ENCODE results near the gene RAB39B. TPM values are rescaled to one million over a fixed set of nuclear protein-coding genes. Genes with fewer than 3 reads are reported as not detected.
A peak's percentile ranks its signal among the peaks of the same experiment; 100 is the strongest.

Gene RAB39B
- total RNA-seq, 2 experiments from 2014 or later = 5.6 to 5.7 TPM

DNA sequence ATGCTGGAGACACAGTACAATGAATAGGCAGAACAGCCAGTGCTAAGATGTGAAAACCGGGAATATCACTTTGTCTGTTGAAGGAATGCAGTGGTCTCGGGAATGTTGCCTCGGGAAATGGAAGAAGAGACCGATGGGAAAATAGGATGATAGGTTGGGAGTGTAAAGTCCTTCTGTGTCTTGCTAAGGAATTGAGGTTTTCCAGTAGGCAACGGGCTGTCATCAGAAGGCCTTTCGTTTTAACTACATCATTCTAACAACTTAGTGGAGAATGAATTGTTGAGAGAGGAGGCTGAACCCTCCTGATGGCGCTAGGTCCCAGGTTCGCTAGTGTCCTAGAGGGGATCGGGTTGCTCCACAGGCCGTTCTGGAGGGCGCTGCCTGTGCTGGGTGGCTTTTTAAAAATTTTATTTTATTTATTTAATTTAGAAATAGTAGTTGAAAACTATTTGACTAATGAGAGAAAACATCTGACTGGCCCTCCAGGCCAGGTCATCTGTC lies 47.3 kb downstream of the RAB39B start:
- Histone ChIP-seq H3K9me3 (ENCODE audit: control insufficient read depth in 1 of 2, insufficient read depth in 1 of 2, low read length in 2 of 2) (no peaks in the 10 kb centered on the region), H3K4me1 (ENCODE audit: insufficient read depth, low read length) (peaks cover 17% of the 10 kb centered on the region), H3K4me3 (ENCODE audit: low read length) (peak overlapping the region; percentile 92), H3K36me3 (ENCODE audit: insufficient read depth, low read length) (peaks cover 13% of the 10 kb centered on the region), H3K27ac (ENCODE audit: low read depth in 1 of 2, low read length in 2 of 2) (peak overlapping the region in 1 of 2 donors; percentile 75), H3K27me3 (ENCODE audit: control insufficient read depth in 1 of 2, insufficient read depth in 2 of 2, low read length in 2 of 2) (no peaks in the 10 kb centered on the region)
- DNase-seq (peak in 1 of 14 experiments; percentile 4), ATAC-seq (ENCODE audit: poor library complexity) (no peak)
- peak overlapping the region; percentile 96 for H3K27ac Mint-ChIP-seq
- intact Hi-C loops (cut with DNase I, micrococcal nuclease) = loop anchor here (1.0 to 10.0 kb wide), 6 partner anchors 28 to 235 kb away; partner anchors contain the start of gene RAB39B (in 2 of the 2)
- peak overlapping the region; percentile 99 for H3K4me3 Mint-ChIP-seq
- H3K36me3 Mint-ChIP-seq (ENCODE audit: low read depth) = peaks cover 15% of the 10 kb centered on the region
- H3K4me1 Mint-ChIP-seq (ENCODE audit: low read depth) = peaks cover 35% of the 10 kb centered on the region
- TF ChIP-seq, protein P1, sequence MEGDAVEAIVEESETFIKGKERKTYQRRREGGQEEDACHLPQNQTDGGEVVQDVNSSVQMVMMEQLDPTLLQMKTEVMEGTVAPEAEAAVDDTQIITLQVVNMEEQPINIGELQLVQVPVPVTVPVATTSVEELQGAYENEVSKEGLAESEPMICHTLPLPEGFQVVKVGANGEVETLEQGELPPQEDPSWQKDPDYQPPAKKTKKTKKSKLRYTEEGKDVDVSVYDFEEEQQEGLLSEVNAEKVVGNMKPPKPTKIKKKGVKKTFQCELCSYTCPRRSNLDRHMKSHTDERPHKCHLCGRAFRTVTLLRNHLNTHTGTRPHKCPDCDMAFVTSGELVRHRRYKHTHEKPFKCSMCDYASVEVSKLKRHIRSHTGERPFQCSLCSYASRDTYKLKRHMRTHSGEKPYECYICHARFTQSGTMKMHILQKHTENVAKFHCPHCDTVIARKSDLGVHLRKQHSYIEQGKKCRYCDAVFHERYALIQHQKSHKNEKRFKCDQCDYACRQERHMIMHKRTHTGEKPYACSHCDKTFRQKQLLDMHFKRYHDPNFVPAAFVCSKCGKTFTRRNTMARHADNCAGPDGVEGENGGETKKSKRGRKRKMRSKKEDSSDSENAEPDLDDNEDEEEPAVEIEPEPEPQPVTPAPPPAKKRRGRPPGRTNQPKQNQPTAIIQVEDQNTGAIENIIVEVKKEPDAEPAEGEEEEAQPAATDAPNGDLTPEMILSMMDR (IDR thresholded peaks at IDR 0.05) = peak; percentile 2
- POLR2A ChIA-PET = interaction anchor here (0.5 to 2.1 kb wide), 8 partner anchors 9 to 145 kb away, joined by 3 to 27 read pairs (median 4); partner anchors contain the start of gene RAB39B
- no peaks in the 10 kb centered on the region for H3K27me3 Mint-ChIP-seq
- no peaks in the 10 kb centered on the region for H3K9me3 Mint-ChIP-seq
- CTCF ChIA-PET = interaction anchor here (0.7 to 1.7 kb wide), 9 partner anchors 9 to 75 kb away, joined by 3 to 6 read pairs (median 3); partner anchors contain the start of gene RAB39B

DNA sequence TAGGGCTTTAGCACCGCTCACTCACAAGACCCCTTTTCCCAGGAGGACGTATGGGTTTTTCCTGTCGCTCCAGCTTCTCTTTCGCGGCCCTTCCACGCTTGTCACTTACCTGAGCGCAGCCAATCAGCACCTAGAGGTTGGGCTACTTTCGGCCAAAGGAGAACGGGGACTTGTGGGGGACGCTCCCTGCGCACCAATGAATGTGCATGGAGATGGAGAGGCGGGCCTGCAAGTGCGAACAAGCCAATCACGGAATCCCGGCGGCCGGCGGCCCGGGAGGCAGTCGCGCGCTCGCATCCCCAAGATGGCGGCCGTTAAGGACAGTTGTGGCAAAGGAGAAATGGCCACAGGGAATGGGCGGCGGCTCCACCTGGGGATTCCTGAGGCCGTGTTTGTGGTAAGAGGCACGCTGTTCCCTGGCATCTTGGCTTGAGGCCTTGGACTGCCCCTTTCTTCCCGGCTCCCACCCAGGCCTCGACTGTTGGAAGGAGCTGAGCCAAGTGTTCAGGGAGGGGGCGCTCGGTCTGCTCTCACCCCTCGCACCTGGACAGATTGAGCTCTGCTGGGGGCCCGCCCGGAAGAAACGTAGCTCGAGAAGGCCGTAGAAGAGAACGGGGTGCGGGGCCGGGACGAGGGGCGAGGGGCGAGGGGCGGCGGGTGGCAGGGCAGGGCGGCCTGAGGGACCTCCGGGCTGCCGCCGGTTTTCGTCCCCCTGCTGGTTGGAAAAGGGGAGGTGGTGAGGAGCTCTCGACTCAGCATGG lies 47.9 kb downstream of the RAB39B start, which contains the start of gene VBP1:
TSS of gene VBP1 (plus strand) at position 282 of the 761 bp plus-strand sequence. CDS start at position 305, 23 bp downstream.
- Mint-ChIP-seq H3K4me3 (peak within 1 kb of the TSS; percentile 99), H3K27ac (peak within 1 kb of the TSS; percentile 96), H3K27me3 (no peaks in the 10 kb centered on the region), H3K9me3 (no peaks in the 10 kb centered on the region), H3K4me1 (ENCODE audit: low read depth) (peaks cover 35% of the 10 kb centered on the region), H3K36me3 (ENCODE audit: low read depth) (peaks cover 8% of the 10 kb centered on the region)
- no peaks in the 10 kb centered on the region for H3K27me3 ChIP-seq (ENCODE audit: control insufficient read depth in 1 of 2, insufficient read depth in 2 of 2, low read length in 2 of 2)
- peak within 1 kb of the TSS; percentile 70 to 75 for H3K27ac ChIP-seq (ENCODE audit: low read depth in 1 of 2, low read length in 2 of 2)
- TF ChIP-seq, protein P1 (IDR thresholded peaks at IDR 0.05) = peak; percentile 49
- H3K9me3 ChIP-seq (ENCODE audit: control insufficient read depth in 1 of 2, insufficient read depth in 1 of 2, low read length in 2 of 2) = no peaks in the 10 kb centered on the region
- CTCF ChIA-PET = interaction anchor here (0.7 to 1.7 kb wide), 10 partner anchors 10 to 74 kb away, joined by 3 to 6 read pairs (median 3); partner anchors contain the start of gene RAB39B
- POLR2A ChIA-PET = interaction anchor here (0.5 to 2.1 kb wide), 11 partner anchors 9 to 189 kb away, joined by 3 to 27 read pairs (median 3); partner anchors contain the start of genes FUNDC2 and RAB39B
- H3K4me3 ChIP-seq (ENCODE audit: low read length) = peak within 1 kb of the TSS; percentile 92
- intact Hi-C loops (cut with DNase I, micrococcal nuclease) = loop anchor here (1.0 to 10.0 kb wide), 6 partner anchors 28 to 234 kb away; partner anchors contain the start of gene RAB39B (in 2 of the 2)
- peaks cover 17% of the 10 kb centered on the region for H3K4me1 ChIP-seq (ENCODE audit: insufficient read depth, low read length)
- H3K36me3 ChIP-seq (ENCODE audit: insufficient read depth, low read length) = peaks cover 7% of the 10 kb centered on the region
- DNase-seq (peak; percentile 73 to 94 (median 81)), ATAC-seq (ENCODE audit: poor library complexity) (peak; percentile 97)

DNA sequence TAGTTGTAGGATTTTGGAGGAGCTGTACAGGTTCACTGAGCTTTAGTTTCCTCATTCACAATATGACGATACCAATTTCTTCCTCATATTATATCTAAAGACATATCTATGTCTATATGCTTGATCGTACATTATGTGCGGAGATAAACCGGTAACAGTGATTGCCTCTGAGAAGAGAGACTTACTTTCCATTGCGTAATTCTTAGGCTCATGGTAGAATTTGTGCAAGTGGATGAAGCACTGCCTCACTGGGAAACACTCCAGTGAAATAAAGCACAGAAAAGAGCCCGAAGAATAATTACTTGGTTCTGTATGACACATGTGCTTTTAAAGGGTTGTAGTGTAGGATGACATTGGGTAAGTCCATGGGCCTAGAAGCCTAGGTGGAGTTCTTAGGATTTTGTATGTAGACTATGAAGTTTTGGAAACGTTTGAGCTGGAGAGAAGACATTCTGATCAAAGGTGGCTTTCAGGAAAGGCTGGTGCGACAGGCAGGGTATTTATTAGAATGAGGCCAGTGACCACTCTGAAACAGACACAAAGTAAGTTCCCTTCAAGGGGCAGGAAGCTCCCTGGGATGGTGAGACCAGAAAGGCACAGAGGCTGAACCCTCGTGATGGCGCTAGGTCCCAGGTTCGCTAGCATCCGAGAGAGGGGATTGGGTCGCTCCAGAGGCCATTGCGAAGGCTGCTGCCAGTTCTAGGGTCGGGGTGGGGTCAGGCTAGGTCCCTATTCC lies 48.7 kb downstream of the RAB39B start:
- peak overlapping the region; percentile 70 to 75 for H3K27ac ChIP-seq (ENCODE audit: low read depth in 1 of 2, low read length in 2 of 2)
- peak; percentile 39 for ATAC-seq (ENCODE audit: poor library complexity)
- H3K4me3 ChIP-seq (ENCODE audit: low read length) = peak overlapping the region; percentile 92
- ChIA-PET CTCF (interaction anchor here (0.7 to 1.6 kb wide), 5 partner anchors 20 to 49 kb away, joined by 3 to 6 read pairs (median 3); partner anchors contain the start of gene RAB39B), POLR2A (interaction anchor here (0.8 to 2.1 kb wide), 8 partner anchors 10 to 189 kb away, joined by 3 to 27 read pairs (median 4); partner anchors contain the start of gene FUNDC2)
- Mint-ChIP-seq H3K27ac (peak overlapping the region; percentile 96), H3K27me3 (no peaks in the 10 kb centered on the region), H3K4me3 (peak overlapping the region; percentile 99), H3K4me1 (ENCODE audit: low read depth) (peaks cover 35% of the 10 kb centered on the region), H3K9me3 (no peaks in the 10 kb centered on the region), H3K36me3 (ENCODE audit: low read depth) (peaks cover 7% of the 10 kb centered on the region)
- peaks cover 3% of the 10 kb centered on the region for H3K36me3 ChIP-seq (ENCODE audit: insufficient read depth, low read length)
- peaks cover 17% of the 10 kb centered on the region for H3K4me1 ChIP-seq (ENCODE audit: insufficient read depth, low read length)
- intact Hi-C loops (cut with DNase I, micrococcal nuclease) = loop anchor here (1.0 to 10.0 kb wide), 6 partner anchors 27 to 233 kb away; partner anchors contain the start of gene RAB39B (in 2 of the 2)
- H3K9me3 ChIP-seq (ENCODE audit: control insufficient read depth in 1 of 2, insufficient read depth in 1 of 2, low read length in 2 of 2) = no peaks in the 10 kb centered on the region
- TF ChIP-seq, protein P1 (IDR thresholded peaks at IDR 0.05) = no peak
- no peaks in the 10 kb centered on the region for H3K27me3 ChIP-seq (ENCODE audit: control insufficient read depth in 1 of 2, insufficient read depth in 2 of 2, low read length in 2 of 2)
- DNase-seq = no peak
